ENCODE data around the gene RIPOR2. TPM values are rescaled to one million over a fixed set of nuclear protein-coding genes. Genes with fewer than 3 reads are reported as not detected.

RIPOR2 gene
- total RNA-seq, 1 donor from 2014 or later, result 1.6 TPM

GRCh38 chr6:24943774-24944173 is 8.0 kb upstream of the RIPOR2 start:
- no peak overlapping the region for H3K4me3 ChIP-seq (ENCODE audit: low read depth, low read length)
- DNase-seq (ENCODE audit: low read depth), result no peak
- TF ChIP-seq CTCF (conservative IDR thresholded peaks at IDR 0.05; ENCODE audit: low read depth, low read length), result no peak

- DNase-seq (ENCODE audit: low read depth), result no peak
- H3K4me3 ChIP-seq (ENCODE audit: low read depth, low read length), result no peak overlapping the region
- TF ChIP-seq CTCF (conservative IDR thresholded peaks at IDR 0.05; ENCODE audit: low read depth, low read length), result no peak
These were observed 4.7 kb upstream of the RIPOR2 start for GRCh38 chr6:24940311-24940917.

- TF ChIP-seq CTCF (conservative IDR thresholded peaks at IDR 0.05; ENCODE audit: low read depth, low read length), result no peak
- DNase-seq (ENCODE audit: low read depth), result no peak
- H3K4me3 ChIP-seq (ENCODE audit: low read depth, low read length), result no peak overlapping the region
These were observed 1.0 kb upstream of the RIPOR2 start for GRCh38 chr6:24936641-24937317.

- peak; percentile 72 for TF ChIP-seq CTCF (conservative IDR thresholded peaks at IDR 0.05; ENCODE audit: low read depth, low read length)
- no peak for DNase-seq (ENCODE audit: low read depth)
- no peak overlapping the region for H3K4me3 ChIP-seq (ENCODE audit: low read depth, low read length)
These were observed 1.8 kb downstream of the RIPOR2 start for GRCh38 chr6:24933868-24934401.

GRCh38 chr6:24933266-24933665 is 2.5 kb downstream of the RIPOR2 start:
- no peak overlapping the region for H3K4me3 ChIP-seq (ENCODE audit: low read depth, low read length)
- DNase-seq (ENCODE audit: low read depth), result no peak
- TF ChIP-seq CTCF (conservative IDR thresholded peaks at IDR 0.05; ENCODE audit: low read depth, low read length), result no peak

- no peak for TF ChIP-seq CTCF (conservative IDR thresholded peaks at IDR 0.05; ENCODE audit: low read depth, low read length)
- H3K4me3 ChIP-seq (ENCODE audit: low read depth, low read length), result no peak overlapping the region
- DNase-seq (ENCODE audit: low read depth), result no peak
These were observed 2.9 kb downstream of the RIPOR2 start for GRCh38 chr6:24932832-24933231.

All from epithelial cell of proximal tubule (primary cell).